ENCODE measurements around the gene KIAA0513. TPM values are rescaled to one million over a fixed set of nuclear protein-coding genes. Genes with fewer than 3 reads are reported as not detected.

Gene KIAA0513
- total and polyA plus RNA-seq, 10 donors, result 1.7 to 30.0 (median 21.9) TPM

GRCh38 chr16:85054948-85055492 lies 27.4 kb downstream of the KIAA0513 start:
- peaks cover 27 to 92% (median 38%) of the 10 kb centered on the region in 6 donors for H3K4me1 ChIP-seq
- H3K9me3 ChIP-seq, result no peaks in the 10 kb centered on the region
- H3K27ac ChIP-seq, result peak overlapping the region; percentile 81 to 95 (median 88)
- 49 to 56% (median 53%) methylated on average over 6 of the region's 6 CpGs for WGBS, 5 donors
- peak overlapping the region in 3 of 8 donors; percentile 7 to 61 (median 15) for H3K4me3 ChIP-seq
- peaks cover 0 to 21% (median 0%) of the 10 kb centered on the region in 6 donors for H3K36me3 ChIP-seq
- no peak for TF ChIP-seq POLR2A (IDR thresholded peaks at IDR 0.05)
- TF ChIP-seq, protein P1, sequence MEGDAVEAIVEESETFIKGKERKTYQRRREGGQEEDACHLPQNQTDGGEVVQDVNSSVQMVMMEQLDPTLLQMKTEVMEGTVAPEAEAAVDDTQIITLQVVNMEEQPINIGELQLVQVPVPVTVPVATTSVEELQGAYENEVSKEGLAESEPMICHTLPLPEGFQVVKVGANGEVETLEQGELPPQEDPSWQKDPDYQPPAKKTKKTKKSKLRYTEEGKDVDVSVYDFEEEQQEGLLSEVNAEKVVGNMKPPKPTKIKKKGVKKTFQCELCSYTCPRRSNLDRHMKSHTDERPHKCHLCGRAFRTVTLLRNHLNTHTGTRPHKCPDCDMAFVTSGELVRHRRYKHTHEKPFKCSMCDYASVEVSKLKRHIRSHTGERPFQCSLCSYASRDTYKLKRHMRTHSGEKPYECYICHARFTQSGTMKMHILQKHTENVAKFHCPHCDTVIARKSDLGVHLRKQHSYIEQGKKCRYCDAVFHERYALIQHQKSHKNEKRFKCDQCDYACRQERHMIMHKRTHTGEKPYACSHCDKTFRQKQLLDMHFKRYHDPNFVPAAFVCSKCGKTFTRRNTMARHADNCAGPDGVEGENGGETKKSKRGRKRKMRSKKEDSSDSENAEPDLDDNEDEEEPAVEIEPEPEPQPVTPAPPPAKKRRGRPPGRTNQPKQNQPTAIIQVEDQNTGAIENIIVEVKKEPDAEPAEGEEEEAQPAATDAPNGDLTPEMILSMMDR (IDR thresholded peaks at IDR 0.05 in 8 of 11, conservative IDR thresholded peaks at IDR 0.05 in 3 of 11), result no peak
- no peak for DNase-seq
- H3K27me3 ChIP-seq (replicated peaks in 1 of 7), result no peaks in the 10 kb centered on the region
- intact Hi-C loops (cut with DNase I; ENCODE audit: low total_unique reads), result no loop called here

GRCh38 chr16:85055493-85056210 lies 28.1 kb downstream of the KIAA0513 start:
- H3K27ac ChIP-seq, result peak overlapping the region; percentile 81 to 95 (median 88)
- peaks cover 27 to 92% (median 38%) of the 10 kb centered on the region in 6 donors for H3K4me1 ChIP-seq
- peak overlapping the region in 5 of 8 donors; percentile 7 to 61 (median 21) for H3K4me3 ChIP-seq
- no peaks in the 10 kb centered on the region for H3K27me3 ChIP-seq (replicated peaks in 1 of 7)
- intact Hi-C loops (cut with DNase I; ENCODE audit: low total_unique reads), result no loop called here
- peak; percentile 92 for DNase-seq
- H3K36me3 ChIP-seq, result peaks cover 0 to 21% (median 0%) of the 10 kb centered on the region in 6 donors
- WGBS, 5 donors, result 11 to 23% (median 19%) methylated on average over 14 of the region's 14 CpGs
- no peaks in the 10 kb centered on the region for H3K9me3 ChIP-seq
- TF ChIP-seq POLR2A (IDR thresholded peaks at IDR 0.05) (peak in 1 of 3 donors; percentile 39), POLR2AphosphoS5 (IDR thresholded peaks at IDR 0.05) (peak; percentile 11 to 93 (median 22))
- TF ChIP-seq, protein P1 (IDR thresholded peaks at IDR 0.05 in 8 of 11, conservative IDR thresholded peaks at IDR 0.05 in 3 of 11), result no peak

DNA sequence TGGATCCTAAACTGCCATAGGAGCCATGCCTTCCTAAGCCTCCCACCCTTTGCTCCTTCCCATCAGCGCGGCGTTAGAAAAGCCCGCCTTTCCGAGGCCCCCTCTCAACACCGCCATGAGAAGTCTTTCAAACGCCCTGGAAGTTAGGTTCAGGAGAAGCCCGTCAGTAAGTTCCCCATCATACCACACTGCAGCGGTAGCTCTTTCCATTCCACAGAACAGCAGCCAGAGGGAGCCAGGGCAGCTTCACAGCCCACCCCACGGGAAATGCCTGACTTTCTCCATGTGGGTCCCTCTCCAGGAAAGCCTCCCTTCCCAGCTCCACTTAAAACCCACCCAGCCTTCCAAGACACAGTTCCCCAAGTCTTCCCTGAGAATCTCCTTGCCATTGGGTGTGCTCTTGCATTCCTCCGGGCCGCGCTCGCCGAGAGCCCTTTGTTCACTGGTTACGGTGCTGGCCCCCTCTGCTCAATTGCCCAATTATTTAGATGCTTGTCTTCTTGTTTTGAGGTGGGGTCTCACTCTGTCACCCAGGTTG lies 28.7 kb downstream of the KIAA0513 start:
- intact Hi-C loops (cut with DNase I; ENCODE audit: low total_unique reads), result no loop called here
- no peak for DNase-seq
- Histone ChIP-seq H3K27me3 (replicated peaks in 1 of 7) (no peaks in the 10 kb centered on the region), H3K27ac (peak overlapping the region; percentile 81 to 95 (median 88)), H3K9me3 (no peaks in the 10 kb centered on the region), H3K4me1 (peaks cover 27 to 92% (median 43%) of the 10 kb centered on the region in 6 donors), H3K36me3 (peaks cover 0 to 21% (median 0%) of the 10 kb centered on the region in 6 donors), H3K4me3 (peak overlapping the region in 3 of 8 donors; percentile 7 to 61 (median 15))
- 63 to 73% (median 65%) methylated on average over 16 of the region's 16 CpGs for WGBS, 5 donors
- TF ChIP-seq, protein P1 (IDR thresholded peaks at IDR 0.05 in 8 of 11, conservative IDR thresholded peaks at IDR 0.05 in 3 of 11), result peak in 10 of 11 experiments; percentile 21 to 67 (median 38)
- TF ChIP-seq POLR2AphosphoS5 (IDR thresholded peaks at IDR 0.05) (no peak), POLR2A (IDR thresholded peaks at IDR 0.05) (no peak)

Data from spleen (tissue), 11 donors.